HFFc6 (cell line): Measurements from ENCODE around the gene KANSL1L. TPM values are rescaled to one million over a fixed set of nuclear protein-coding genes. Genes with fewer than 3 reads are reported as not detected.

Experiments used
- DNase-seq: peaks from one replicate; pipeline ENCODE4 v3.0.0-alpha.2; 2018
- H3K27ac Mint-ChIP-seq: 2 replicates; pipeline ENCODE4 v1.8.0; 2020; ENCODE audit warnings: mild to moderate bottlenecking, mixed read lengths
- H3K27me3 Mint-ChIP-seq: 2 replicates; pipeline ENCODE4 v1.8.0; 2021; ENCODE audit warnings: mild to moderate bottlenecking, moderate library complexity, mixed read lengths; ENCODE audit not compliant: insufficient read depth
- H3K36me3 Mint-ChIP-seq: 2 replicates; pipeline ENCODE4 v1.8.0; 2021; ENCODE audit warnings: low read depth, mixed read lengths
- H3K4me1 Mint-ChIP-seq: 2 replicates; pipeline ENCODE4 v1.8.0; 2020; ENCODE audit warnings: low read depth, mixed read lengths
- H3K4me3 Mint-ChIP-seq: 2 replicates; pipeline ENCODE4 v1.8.0; 2020; ENCODE audit warnings: mild to moderate bottlenecking, moderate library complexity, mixed read lengths
- H3K9me3 Mint-ChIP-seq: 2 replicates; pipeline ENCODE4 v1.8.0; 2020; ENCODE audit warnings: mild to moderate bottlenecking, mixed read lengths
- CTCF ChIP-seq: fragments of 200-600 bp; sonication (generic); IDR thresholded peaks from 2 replicates; pipeline ENCODE4 v1.5.0; 2021; ENCODE audit warnings: antibody characterized with exemption, mild to moderate bottlenecking
- total RNA-seq, 6 experiments: library from RNA; stranded (reverse); fragmentation: NEBNext Ultra II Directional; extraction: Animal tissue kit (Norgen Biotek cat#: 25700); gene quantifications; 2 replicates in 1 of 6; 3 replicates in 5 of 6; pipeline ENCODE4 v1.2.3, GENCODE V29; 2021

Gene KANSL1L
- total RNA-seq, 6 experiments from 2014 or later = 3.3 to 6.0 (median 4.8) TPM

- no peak for TF ChIP-seq CTCF
Observed at GRCh38 chr2:210203558-210203957, 32.3 kb upstream of the KANSL1L start.

GRCh38 chr2:210203147-210203546, 31.9 kb upstream of the KANSL1L start:
- Mint-ChIP-seq H3K4me3 (no peak overlapping the region), H3K36me3 (no peaks in the 10 kb centered on the region), H3K27me3 (peaks cover 3% of the 10 kb centered on the region; the same call in 1 of the 2 replicates), H3K9me3 (no peaks in the 10 kb centered on the region), H3K27ac (no peak overlapping the region), H3K4me1 (peaks cover 5% of the 10 kb centered on the region)
- TF ChIP-seq CTCF = no peak
- no peak for DNase-seq

More at GRCh38 chr2:210203558-210203957, 32.3 kb upstream of the KANSL1L start:
- no peak for DNase-seq
- Mint-ChIP-seq H3K4me1 (peaks cover 1% of the 10 kb centered on the region), H3K36me3 (no peaks in the 10 kb centered on the region), H3K9me3 (no peaks in the 10 kb centered on the region), H3K27me3 (peaks cover 3% of the 10 kb centered on the region; the same call in 1 of the 2 replicates), H3K27ac (no peak overlapping the region), H3K4me3 (no peak overlapping the region)

- no peak overlapping the region for H3K4me3 Mint-ChIP-seq
- TF ChIP-seq CTCF = no peak
- no peak for DNase-seq
- peaks cover 13% of the 10 kb centered on the region for H3K4me1 Mint-ChIP-seq
- no peaks in the 10 kb centered on the region for H3K9me3 Mint-ChIP-seq
- no peak overlapping the region for H3K27ac Mint-ChIP-seq
- peaks cover 7% of the 10 kb centered on the region; the same call in 1 of the 2 replicates for H3K27me3 Mint-ChIP-seq
- no peaks in the 10 kb centered on the region for H3K36me3 Mint-ChIP-seq
Observed at GRCh38 chr2:210199854-210200253, 28.6 kb upstream of the KANSL1L start.

- Mint-ChIP-seq H3K9me3 (no peaks in the 10 kb centered on the region), H3K4me1 (peaks cover 14% of the 10 kb centered on the region), H3K27ac (no peak overlapping the region), H3K36me3 (no peaks in the 10 kb centered on the region), H3K4me3 (no peak overlapping the region), H3K27me3 (peaks cover 7% of the 10 kb centered on the region; the same call in 1 of the 2 replicates)
- peak; percentile 29 for DNase-seq
- TF ChIP-seq CTCF = peak; percentile 89
Observed at GRCh38 chr2:210199186-210199765, 28.1 kb upstream of the KANSL1L start.

- peak; percentile 9 for DNase-seq
- Mint-ChIP-seq H3K36me3 (no peaks in the 10 kb centered on the region), H3K9me3 (no peaks in the 10 kb centered on the region), H3K27ac (no peak overlapping the region), H3K4me3 (no peak overlapping the region), H3K4me1 (peaks cover 14% of the 10 kb centered on the region), H3K27me3 (peaks cover 7% of the 10 kb centered on the region; the same call in 1 of the 2 replicates)
- no peak for TF ChIP-seq CTCF
Observed at GRCh38 chr2:210198326-210198725, 27.1 kb upstream of the KANSL1L start.
